ENCODE results near the gene DAB1.

DAB1 gene

DNA sequence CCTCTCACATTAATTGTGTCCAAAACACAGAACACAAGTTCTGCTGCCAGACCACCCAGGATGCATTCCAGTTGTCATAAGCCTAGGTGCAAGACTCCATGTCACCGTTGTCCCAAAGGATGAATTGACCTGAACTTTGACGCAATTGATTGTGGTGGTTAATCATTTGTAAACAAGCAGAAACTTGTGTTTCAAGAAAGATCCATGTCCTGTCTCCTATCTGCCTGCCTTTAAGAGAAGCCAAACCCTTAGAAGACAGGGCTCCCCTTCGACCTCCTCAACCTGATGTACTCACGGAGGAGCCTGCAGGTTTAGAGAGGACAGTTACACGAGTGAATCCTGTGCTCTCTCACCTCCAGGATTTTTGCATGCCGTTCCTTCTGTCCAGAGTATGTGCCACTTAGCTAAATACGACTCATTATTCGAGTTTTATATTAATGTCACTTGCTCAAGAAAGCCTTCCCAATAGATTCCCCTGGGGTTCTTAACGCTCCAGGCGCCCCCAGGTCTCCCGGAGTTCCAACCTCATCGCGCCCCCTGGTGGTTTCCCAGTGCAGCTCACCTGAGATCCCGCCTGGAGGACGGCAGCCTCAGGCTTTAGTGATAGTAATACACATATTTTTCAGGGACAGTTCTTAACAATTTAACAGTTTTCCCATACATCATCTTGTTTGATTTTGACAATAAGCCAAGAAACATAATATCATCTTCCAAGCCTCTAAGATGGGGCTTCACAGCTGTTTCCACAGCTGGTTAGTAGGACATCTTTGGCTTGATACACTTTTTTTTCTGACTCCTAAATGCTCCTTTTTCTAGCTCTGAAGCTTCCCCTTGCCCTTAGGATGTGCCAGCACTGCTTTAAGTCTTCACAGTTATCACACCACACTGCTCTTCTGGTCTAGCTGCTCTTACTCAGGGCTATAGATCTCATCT, 455.7 kb downstream of the DAB1 start:
- no peak for DNase-seq

DNA sequence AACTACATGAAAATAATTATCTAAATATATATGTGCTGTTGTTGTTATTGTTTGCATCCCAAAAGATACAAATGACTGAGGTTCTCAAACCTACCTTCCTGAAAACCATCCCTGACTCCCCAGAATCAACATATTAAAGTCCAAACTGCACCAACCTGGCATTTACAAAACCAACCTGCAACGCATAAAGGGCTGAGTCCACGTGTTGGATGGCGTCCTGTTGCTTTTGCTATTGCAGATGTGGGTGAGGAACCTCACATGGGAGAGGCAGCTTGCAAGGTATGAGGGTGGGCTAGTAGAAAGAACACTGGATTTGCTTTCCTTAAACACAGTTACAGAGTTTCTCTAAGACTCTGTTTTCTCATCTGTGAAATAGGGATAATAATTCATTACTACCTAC, 456.5 kb downstream of the DAB1 start:
- DNase-seq, result no peak

DNA sequence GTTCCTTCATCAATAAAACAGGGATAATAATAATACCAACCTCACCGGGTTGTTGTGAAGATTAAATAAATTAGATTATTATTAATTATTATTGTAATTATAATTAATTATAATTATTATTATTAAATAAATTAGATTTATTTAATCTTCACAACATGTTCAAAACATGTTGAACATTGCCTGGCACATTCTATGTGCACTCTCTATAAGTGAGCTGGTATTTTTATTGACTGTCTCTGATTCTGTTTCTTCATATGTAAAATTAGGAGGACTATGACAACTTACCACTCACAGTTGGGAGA, 457.2 kb downstream of the DAB1 start:
- DNase-seq, result no peak

DNA sequence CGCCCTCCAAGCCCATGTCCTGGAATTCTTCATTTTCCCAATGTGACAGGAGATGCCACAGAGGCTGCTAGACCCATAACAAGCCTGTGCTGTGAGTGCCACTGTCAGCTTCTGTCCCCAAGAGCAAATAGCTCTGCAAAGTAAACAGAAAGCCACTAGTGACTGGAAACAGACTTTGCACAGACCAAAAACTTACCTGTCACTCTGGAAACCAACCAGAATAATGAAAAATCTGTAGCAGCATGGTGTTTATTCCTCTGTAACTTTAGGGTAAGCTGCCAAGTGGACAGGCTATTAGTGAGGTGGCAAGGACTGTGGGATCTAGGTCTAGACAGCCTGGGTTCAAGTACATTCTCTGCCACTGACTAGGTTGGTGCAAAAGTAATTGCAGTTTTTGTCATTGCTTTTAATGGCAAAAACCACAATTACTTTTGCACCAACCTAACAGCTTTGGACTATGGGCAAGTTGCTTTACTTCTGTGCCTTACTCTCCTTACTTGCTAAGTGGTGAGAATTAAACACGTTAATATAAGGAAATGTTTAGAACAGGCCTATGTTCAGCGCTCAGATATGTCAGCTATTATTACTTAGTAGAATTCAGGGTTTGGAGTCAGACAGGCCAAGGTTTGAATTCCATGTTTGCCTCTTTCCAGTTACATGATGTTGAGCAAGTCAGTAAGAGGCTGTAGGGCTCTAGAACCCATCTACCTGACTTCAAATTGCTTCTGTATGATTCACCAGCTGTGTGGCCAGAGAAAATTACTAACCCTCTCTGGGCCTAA, 457.8 kb downstream of the DAB1 start, which contains the start of gene C8B:
Gene C8B (minus strand): TSS at position 100 of the 782 bp plus-strand sequence. CDS start 67 bp downstream, at position 33.
- no peak for DNase-seq

DNA sequence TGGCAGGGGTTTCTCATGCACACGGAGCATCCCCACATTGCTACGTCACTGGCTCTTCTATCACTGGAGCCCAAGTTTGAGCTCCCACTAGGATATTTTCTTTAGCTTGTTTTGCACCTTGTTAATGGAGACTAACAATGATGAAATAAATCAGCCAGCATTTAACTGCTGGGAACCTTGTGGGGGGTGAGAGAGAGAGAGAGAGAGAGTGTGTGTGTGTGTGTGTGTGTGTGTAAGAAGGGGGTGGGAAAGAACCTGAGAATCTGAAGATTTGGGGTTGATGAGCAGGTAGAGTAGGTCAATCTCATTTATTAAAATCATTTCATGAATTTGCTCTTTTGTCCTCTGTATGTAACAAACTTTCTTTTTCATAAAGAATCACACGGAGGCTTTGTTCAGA, 458.7 kb downstream of the DAB1 start:
- DNase-seq, result no peak

DNA sequence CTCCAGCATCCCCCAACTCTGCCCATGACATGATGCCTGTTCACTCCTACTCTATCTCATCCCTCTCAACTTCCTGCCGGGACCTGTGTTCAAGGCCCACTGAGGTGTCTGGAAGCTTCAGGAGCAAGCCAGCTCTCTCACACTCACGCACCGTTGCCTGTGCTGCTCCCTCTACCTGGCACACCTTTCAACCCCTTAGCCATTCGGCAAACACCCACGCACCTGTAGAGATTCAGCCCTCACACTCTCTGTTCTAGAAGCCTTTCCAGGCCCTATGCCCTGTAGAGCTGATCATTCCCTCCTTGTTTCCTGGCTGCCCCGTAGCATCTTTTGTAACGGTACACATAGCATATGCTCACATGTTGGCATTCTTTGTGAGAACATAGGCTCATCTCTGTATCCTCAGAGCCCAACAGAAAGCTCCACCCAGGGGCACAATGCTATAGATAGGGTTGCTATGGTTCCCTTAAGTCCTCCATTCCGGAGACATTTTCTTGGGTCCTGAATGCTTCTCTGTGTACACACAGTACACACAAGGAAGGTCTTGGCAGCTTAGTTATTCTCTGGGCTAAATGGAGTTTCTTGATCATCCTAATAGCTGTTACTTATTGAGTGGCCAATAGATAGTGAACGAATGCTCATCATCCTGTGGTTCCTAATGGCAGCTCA, 459.4 kb downstream of the DAB1 start:
- no peak for DNase-seq

DNA sequence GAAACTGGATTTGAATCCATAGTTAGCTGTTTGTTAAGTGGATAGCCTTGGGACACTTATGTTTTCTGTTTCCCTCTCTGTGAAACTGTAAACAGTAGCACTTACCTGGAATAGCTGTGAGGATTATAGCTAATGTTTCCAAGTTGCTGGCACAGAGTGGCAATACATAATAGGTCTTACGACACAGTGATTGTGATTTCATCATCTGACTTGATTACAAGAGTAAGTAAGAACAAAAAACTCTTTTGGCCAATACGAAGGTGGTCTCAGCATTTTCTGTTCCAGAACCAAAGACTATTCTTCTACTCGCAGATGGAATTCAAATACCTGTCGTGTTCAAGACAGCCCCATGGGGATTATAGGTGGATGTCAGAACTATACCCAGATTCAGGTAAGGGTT, 460.2 kb downstream of the DAB1 start:
- DNase-seq, result no peak

DNA sequence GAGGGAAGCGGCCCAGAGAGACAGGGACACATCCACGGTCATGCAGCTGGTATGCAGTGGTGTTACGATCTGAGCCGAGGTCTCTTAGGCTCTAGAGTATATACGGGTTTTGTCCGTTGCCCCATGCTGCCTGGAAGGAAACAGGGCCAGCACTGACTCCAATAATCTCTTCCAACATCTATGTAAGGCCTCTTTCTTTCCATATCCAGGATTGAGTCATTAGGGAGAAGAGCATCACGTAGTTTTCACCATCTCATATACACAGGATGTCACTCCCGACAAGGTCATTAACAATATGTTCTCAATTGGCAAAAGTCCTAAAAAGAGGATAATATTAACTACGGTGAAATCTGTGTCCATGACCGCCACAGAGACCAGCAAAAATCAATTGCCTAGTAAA, 462.4 kb downstream of the DAB1 start:
- DNase-seq, result no peak

DNA sequence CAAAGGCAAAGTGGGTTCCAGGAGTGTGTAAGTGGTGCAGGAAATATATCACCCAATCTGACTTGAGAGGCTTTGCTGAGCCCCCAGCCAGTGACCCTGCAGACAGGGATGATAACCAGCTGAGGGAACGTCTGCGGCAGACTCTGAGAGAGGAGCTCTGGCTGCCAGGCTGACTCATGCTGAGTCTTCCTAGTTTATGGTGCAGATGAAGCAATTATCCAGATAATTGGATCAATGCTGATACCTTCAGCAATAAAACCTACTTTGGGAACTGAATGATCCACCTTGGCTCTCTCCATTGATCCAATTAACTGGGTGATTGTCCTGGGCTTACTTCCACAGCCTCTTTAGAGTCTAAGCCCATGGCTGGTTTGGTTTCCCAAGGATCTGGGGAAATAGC, 465.3 kb downstream of the DAB1 start:
- DNase-seq, result no peak

DNA sequence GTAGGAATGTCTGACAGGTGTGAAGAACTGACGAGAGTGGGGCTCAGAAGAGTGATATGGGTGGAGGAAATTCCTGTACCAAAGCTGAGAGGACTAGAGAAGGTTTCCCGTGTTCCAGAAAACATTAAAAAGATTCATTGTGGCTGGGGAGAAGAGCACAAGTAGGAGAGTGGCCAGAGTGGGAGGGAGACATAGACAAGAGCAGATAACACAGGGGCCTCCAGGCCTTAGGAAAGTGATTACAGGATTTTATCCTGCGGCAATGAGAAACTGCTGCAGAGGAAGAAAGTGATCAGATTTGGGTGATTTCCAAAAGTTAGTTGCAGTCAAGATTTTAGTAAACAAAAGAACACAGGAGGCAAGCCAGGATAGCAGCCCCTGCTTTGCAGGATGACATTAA, 465.9 kb downstream of the DAB1 start:
- no peak for DNase-seq

DNA sequence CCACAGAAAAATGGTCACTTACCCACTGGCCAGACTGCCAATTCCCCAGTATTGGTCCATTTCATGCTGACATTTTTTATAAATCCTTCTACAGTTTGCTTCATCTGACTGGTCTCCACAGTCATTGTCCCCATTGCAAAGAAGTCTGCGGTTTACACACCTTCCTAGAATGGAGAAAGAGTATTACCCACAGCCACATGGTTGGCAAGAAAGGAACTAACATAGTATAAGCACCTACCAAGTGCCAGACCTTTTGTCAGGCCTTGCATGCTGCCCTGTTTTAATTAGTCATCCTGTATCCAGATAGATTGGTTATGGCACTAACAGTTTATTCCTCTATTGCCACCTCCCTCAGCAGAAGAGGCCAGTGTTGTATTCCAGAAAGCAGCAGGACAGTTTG, 469.2 kb downstream of the DAB1 start:
- DNase-seq, result no peak

DNA sequence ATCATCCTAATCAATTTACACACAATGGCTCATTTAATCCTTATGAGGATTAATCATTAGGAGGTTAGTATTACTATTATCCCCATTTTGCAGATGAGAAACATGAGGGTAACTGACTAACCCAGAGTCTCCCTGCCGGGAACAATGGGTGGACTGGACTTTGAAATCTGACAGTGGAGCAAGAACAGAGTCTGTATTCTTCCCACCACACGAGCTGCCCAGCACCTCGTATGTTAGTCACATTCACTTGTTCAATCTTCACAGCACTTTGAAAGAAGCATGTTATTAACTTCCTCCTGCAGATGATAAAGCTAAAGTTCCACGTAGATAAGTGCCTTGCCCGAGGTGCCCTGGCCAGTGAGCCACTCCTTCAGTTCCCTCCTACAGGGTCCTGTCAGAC, 470.5 kb downstream of the DAB1 start:
- no peak for DNase-seq

DNA sequence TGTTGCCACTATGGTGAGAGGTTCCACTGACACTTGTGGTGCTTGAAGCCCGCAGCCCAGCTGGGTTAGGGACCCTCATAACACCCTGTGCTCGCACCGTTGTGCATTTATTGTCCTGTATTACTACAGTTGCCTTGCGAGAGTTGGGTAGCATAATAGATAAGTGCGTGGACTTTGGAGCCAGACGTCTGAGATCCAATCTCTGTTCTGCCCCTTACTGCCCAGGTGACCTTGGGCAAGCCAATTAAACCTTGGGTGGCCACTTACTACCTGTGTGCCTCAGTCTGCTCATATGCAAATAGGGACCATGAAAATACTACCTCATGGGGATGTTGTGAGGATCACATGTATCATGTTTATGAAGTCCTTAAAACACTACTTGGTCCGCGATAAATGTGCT, 471.4 kb downstream of the DAB1 start:
- DNase-seq, result no peak

DNA sequence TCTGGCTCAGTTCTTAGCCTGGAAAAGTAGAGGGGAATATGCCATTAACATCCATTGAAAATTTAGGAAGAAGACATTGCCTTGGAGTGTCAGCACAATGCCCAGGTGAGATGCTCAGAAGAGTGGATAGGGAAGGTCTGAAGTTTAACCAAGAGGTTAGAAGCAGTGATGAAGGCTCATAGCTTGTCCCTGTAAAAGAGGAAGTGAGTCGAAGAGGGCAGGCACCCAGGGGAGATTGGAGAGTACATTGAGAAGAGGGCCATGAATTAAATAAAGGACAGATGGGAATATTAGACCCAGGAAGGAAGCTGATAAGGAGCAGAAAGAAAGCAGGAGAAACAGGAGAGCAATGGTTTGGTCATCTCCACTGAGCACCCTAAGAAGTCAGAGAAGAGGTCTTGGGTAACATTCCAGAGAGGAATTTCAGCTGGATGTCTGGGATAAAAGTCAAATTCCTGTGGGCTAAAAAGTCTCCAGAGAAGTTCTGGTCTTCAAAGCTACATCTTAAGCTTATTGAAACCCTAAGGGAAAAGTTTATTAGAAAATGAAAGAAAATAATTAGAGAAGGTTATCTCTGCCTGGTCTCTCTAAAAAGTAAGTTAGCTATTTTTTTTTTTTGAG, 475.3 kb downstream of the DAB1 start:
- DNase-seq, result no peak

Measured in NCI-H1694 treated with DMSO at 0.1 percent for 48 hours (cell line).